Measurements from ENCODE around the gene VPS35.

DNA sequence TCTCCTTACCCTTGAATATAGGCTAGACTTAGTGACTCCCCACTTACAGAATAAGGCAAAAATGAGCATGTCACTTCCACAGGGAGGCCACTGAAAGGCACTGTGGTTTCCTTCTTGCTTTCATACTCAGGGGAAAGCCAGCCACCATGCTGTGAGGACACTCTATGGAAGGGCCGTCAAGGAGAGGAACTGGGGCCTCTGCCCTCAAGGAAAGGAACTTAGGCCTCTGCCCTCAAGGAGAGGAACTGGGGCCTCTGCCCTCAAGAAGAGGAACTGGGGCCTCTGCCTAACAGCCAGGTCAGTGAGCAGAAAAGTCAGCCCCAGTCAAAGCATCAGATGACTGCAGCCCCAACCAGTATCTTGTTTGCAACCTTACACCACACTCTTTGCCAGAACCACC, 30.1 kb downstream of the VPS35 start:
- TF ChIP-seq RFX5 (IDR thresholded peaks at IDR 0.05) (no peak), SMC3 (IDR thresholded peaks at IDR 0.05) (no peak), POLR2A (IDR thresholded peaks at IDR 0.05; ENCODE audit: low read length) (no peak), EHF (CRISPR knock-in tag; IDR thresholded peaks at IDR 0.05) (no peak), RARB (CRISPR knock-in tag; IDR thresholded peaks at IDR 0.05) (no peak), ZSCAN20 (CRISPR knock-in tag; IDR thresholded peaks at IDR 0.05) (no peak), BHLHE40 (IDR thresholded peaks at IDR 0.05; ENCODE audit: low read depth, low read length) (no peak), JUN (IDR thresholded peaks at IDR 0.05) (no peak), EHMT2 (IDR thresholded peaks at IDR 0.05; ENCODE audit: low read depth) (no peak), KDM1A (IDR thresholded peaks at IDR 0.05; ENCODE audit: low read depth) (no peak)
- TF ChIP-seq, protein P1, sequence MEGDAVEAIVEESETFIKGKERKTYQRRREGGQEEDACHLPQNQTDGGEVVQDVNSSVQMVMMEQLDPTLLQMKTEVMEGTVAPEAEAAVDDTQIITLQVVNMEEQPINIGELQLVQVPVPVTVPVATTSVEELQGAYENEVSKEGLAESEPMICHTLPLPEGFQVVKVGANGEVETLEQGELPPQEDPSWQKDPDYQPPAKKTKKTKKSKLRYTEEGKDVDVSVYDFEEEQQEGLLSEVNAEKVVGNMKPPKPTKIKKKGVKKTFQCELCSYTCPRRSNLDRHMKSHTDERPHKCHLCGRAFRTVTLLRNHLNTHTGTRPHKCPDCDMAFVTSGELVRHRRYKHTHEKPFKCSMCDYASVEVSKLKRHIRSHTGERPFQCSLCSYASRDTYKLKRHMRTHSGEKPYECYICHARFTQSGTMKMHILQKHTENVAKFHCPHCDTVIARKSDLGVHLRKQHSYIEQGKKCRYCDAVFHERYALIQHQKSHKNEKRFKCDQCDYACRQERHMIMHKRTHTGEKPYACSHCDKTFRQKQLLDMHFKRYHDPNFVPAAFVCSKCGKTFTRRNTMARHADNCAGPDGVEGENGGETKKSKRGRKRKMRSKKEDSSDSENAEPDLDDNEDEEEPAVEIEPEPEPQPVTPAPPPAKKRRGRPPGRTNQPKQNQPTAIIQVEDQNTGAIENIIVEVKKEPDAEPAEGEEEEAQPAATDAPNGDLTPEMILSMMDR (IDR thresholded peaks at IDR 0.05) = no peak
- TF ChIP-seq, protein P2, sequence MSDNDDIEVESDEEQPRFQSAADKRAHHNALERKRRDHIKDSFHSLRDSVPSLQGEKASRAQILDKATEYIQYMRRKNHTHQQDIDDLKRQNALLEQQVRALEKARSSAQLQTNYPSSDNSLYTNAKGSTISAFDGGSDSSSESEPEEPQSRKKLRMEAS (IDR thresholded peaks at IDR 0.05) = no peak
- TF ChIP-seq, protein P3, sequence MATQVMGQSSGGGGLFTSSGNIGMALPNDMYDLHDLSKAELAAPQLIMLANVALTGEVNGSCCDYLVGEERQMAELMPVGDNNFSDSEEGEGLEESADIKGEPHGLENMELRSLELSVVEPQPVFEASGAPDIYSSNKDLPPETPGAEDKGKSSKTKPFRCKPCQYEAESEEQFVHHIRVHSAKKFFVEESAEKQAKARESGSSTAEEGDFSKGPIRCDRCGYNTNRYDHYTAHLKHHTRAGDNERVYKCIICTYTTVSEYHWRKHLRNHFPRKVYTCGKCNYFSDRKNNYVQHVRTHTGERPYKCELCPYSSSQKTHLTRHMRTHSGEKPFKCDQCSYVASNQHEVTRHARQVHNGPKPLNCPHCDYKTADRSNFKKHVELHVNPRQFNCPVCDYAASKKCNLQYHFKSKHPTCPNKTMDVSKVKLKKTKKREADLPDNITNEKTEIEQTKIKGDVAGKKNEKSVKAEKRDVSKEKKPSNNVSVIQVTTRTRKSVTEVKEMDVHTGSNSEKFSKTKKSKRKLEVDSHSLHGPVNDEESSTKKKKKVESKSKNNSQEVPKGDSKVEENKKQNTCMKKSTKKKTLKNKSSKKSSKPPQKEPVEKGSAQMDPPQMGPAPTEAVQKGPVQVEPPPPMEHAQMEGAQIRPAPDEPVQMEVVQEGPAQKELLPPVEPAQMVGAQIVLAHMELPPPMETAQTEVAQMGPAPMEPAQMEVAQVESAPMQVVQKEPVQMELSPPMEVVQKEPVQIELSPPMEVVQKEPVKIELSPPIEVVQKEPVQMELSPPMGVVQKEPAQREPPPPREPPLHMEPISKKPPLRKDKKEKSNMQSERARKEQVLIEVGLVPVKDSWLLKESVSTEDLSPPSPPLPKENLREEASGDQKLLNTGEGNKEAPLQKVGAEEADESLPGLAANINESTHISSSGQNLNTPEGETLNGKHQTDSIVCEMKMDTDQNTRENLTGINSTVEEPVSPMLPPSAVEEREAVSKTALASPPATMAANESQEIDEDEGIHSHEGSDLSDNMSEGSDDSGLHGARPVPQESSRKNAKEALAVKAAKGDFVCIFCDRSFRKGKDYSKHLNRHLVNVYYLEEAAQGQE (IDR thresholded peaks at IDR 0.05) = no peak

Measured in A549 (cell line).